ENCODE data around the gene DOHH. TPM values are rescaled to one million over a fixed set of nuclear protein-coding genes. Genes with fewer than 3 reads are reported as not detected.

The DOHH gene
- total RNA-seq, 1 donor from 2014 or later, result 8.5 TPM

DNA sequence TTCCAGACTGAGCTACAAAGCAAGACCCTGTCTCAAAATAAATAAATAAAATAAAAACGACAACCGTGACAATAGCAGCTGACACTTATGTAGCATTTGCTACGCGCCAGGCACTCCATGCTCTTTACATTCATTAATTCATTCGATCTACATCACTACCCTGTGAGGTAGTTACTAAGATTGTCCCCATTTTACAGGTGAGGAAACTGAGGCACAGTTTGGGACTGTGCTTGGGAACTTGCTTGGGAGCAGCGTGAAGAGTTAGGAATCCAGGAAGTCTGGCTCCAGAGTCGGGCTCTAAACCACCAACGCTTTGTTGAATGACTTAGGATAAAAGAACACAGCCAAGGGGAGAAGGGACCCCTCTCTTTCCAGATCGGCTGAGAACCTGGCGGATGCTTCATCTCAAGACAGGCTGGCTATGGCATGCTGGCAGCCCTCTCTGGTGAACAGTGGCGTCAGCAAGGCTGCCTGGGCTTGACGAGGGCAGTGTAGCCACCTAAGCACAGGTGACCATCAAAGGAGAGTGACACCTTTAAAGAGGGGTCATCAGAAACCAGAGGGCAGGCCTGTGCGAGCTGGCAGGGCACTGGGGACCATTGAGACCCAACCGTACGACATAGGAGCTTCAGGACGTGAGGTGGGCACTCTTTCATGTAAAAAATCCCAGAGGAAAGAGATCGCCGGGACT, 591 bp downstream of the DOHH start:
- peaks cover 4% of the 10 kb centered on the region for H3K27me3 Mint-ChIP-seq (ENCODE audit: unreplicated experiment)
- no peak for DNase-seq

DNA sequence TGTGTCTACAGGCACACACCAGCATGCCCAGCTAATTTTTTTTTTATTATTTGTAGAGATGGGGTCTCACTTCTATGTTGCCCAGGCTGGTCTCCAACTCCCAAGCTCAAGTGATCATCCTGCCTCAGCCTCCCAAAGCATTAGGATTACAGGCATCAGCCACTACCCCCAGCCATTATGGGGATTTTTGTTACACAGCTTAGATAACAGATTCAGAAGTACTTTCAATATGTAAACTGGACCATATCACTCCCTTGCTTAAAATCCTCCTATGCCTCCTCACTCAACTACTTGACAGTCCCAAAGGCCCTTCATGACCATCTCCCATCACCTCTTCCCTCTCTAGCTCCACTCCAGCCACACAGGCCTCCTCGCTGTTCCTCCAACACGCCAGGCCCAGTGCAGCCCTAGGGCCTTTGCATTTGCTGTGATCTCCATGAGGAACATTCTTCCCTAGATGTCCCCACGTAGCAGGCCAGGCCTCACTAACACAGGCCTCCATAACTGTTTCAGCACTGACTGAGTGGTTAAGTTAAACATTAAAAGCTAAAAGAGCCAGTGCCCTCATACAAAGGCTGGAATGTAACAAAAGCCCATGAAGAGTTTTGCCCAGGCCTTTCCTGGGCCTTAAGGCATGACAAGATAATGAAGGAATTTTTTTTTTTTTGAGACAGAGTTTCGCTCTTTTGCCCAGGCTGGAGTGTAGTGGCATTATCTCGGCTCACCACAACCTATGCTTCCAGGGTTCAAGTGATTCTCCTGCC, 2.5 kb downstream of the DOHH start:
- TF ChIP-seq, protein P1, sequence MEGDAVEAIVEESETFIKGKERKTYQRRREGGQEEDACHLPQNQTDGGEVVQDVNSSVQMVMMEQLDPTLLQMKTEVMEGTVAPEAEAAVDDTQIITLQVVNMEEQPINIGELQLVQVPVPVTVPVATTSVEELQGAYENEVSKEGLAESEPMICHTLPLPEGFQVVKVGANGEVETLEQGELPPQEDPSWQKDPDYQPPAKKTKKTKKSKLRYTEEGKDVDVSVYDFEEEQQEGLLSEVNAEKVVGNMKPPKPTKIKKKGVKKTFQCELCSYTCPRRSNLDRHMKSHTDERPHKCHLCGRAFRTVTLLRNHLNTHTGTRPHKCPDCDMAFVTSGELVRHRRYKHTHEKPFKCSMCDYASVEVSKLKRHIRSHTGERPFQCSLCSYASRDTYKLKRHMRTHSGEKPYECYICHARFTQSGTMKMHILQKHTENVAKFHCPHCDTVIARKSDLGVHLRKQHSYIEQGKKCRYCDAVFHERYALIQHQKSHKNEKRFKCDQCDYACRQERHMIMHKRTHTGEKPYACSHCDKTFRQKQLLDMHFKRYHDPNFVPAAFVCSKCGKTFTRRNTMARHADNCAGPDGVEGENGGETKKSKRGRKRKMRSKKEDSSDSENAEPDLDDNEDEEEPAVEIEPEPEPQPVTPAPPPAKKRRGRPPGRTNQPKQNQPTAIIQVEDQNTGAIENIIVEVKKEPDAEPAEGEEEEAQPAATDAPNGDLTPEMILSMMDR (IDR thresholded peaks at IDR 0.05; ENCODE audit: partially characterized antibody, unreplicated experiment), result no peak
- Mint-ChIP-seq H3K9me3 (ENCODE audit: unreplicated experiment) (no peaks in the 10 kb centered on the region), H3K4me1 (ENCODE audit: low read depth, unreplicated experiment) (peaks cover 2% of the 10 kb centered on the region), H3K27ac (ENCODE audit: unreplicated experiment) (peak overlapping the region; percentile 33), H3K4me3 (ENCODE audit: unreplicated experiment) (no peak overlapping the region), H3K36me3 (ENCODE audit: unreplicated experiment) (no peaks in the 10 kb centered on the region), H3K27me3 (ENCODE audit: unreplicated experiment) (peaks cover 4% of the 10 kb centered on the region)
- DNase-seq, result no peak

More for the DNA sequence above, 591 bp downstream of the DOHH start:
- H3K4me1 Mint-ChIP-seq (ENCODE audit: low read depth, unreplicated experiment), result peaks cover 2% of the 10 kb centered on the region
- peak overlapping the region; percentile 43 for H3K27ac Mint-ChIP-seq (ENCODE audit: unreplicated experiment)
- H3K9me3 Mint-ChIP-seq (ENCODE audit: unreplicated experiment), result peaks cover 2% of the 10 kb centered on the region
- TF ChIP-seq, protein P1 (IDR thresholded peaks at IDR 0.05; ENCODE audit: partially characterized antibody, unreplicated experiment), result no peak
- no peaks in the 10 kb centered on the region for H3K36me3 Mint-ChIP-seq (ENCODE audit: unreplicated experiment)
- peak overlapping the region; percentile 98 for H3K4me3 Mint-ChIP-seq (ENCODE audit: unreplicated experiment)

DNA sequence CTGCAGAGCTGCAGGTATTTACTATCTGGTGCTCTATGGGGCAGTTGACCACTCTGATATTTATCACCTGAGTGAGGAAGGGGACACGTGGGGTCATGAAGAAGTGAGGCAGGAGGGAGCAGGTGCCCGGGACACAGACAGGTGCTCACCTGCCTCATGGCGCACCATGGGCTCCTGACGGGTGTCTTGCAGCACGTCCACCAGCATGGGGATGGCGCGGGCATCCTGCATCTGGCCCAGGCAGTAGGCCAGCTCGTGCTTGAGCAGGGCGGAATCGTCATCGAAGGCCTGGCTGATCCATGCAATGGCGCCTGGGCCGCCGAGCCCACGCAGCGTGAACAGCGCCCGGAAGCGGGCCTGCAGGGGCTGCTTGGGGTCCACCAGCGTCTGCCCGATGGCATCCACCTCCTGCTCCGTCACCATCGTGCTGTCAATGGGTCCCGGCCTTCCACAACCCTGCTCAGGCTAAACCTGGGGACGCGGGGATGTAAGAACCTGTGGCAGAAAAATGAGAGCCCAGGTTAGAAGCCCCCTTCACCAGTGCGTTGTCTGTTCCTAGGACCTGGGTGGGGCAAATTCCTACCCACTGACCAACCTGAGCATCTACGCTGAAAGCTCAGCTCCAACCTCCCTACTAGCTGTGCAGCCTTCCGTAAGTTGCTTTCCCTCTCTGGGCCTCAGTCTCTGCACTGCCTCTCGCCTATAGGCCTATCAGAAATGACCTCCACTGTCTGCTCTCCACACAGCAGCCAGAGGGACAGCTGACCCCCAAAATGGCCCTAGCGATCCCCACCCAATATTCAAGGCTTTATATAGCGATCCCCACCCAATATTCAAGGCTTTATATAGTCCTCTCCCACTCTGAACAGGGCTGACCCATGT, 3.8 kb downstream of the DOHH start:
- H3K27me3 Mint-ChIP-seq (ENCODE audit: unreplicated experiment), result peaks cover 4% of the 10 kb centered on the region
- H3K4me3 Mint-ChIP-seq (ENCODE audit: unreplicated experiment), result no peak overlapping the region
- no peaks in the 10 kb centered on the region for H3K36me3 Mint-ChIP-seq (ENCODE audit: unreplicated experiment)
- peaks cover 2% of the 10 kb centered on the region for H3K4me1 Mint-ChIP-seq (ENCODE audit: low read depth, unreplicated experiment)
- DNase-seq, result no peak
- no peaks in the 10 kb centered on the region for H3K9me3 Mint-ChIP-seq (ENCODE audit: unreplicated experiment)
- TF ChIP-seq, protein P1 (IDR thresholded peaks at IDR 0.05; ENCODE audit: partially characterized antibody, unreplicated experiment), result no peak
- no peak overlapping the region for H3K27ac Mint-ChIP-seq (ENCODE audit: unreplicated experiment)

DNA sequence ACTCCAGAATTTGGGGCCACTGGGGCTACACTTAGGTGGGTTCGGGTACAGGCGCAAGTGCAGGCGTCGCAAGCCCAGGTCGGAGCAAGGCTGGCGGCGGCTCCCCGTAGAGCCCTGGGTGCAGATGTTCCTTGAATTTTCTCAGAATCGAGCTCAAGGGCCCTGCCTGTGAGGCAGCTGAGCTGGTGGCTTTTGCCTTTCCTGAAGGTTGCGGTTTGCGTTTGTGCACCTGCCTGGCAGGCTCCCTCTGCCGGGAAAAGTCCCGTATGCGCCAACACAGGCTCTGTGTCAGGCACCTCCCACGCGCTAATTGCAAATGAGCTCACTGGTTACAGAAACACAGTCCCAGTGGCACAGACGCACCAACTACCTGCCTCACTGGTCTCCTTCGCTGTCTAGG, 5.9 kb downstream of the DOHH start:
- Mint-ChIP-seq H3K36me3 (ENCODE audit: unreplicated experiment) (no peaks in the 10 kb centered on the region), H3K27ac (ENCODE audit: unreplicated experiment) (no peak overlapping the region), H3K27me3 (ENCODE audit: unreplicated experiment) (no peaks in the 10 kb centered on the region), H3K9me3 (ENCODE audit: unreplicated experiment) (no peaks in the 10 kb centered on the region), H3K4me3 (ENCODE audit: unreplicated experiment) (no peak overlapping the region), H3K4me1 (ENCODE audit: low read depth, unreplicated experiment) (no peaks in the 10 kb centered on the region)
- TF ChIP-seq, protein P1 (IDR thresholded peaks at IDR 0.05; ENCODE audit: partially characterized antibody, unreplicated experiment), result no peak
- DNase-seq, result no peak
